G401 (cell line): ENCODE measurements around the gene PGK2. TPM values are rescaled to one million over a fixed set of nuclear protein-coding genes. Genes with fewer than 3 reads are reported as not detected.
"Not testable (repeated sequence)": the region's sequence is repeated elsewhere in the genome, so short reads cannot be mapped to it uniquely, and the experiment has no call there.

Experiments
- DNase-seq: peaks from one replicate; pipeline ENCODE4 v3.0.0-alpha.2; 2015; ENCODE audit warnings: low spot score
- in situ Hi-C: cut with HindIII; loops from 2 replicates; pipeline ENCODE4 v1.10.0; 2016; ENCODE audit warnings: low sequenced_read_pairs, mixed read lengths
- total RNA-seq: library from RNA; depleted of rRNA; stranded (reverse); fragments of >200 nt; shearing (Covaris generic); gene quantifications from 2 replicates; pipeline ENCODE4 v1.2.3, GENCODE V29; 2014; rRNA removed

The PGK2 gene
- total RNA-seq: not detected in 2 replicates

DNA sequence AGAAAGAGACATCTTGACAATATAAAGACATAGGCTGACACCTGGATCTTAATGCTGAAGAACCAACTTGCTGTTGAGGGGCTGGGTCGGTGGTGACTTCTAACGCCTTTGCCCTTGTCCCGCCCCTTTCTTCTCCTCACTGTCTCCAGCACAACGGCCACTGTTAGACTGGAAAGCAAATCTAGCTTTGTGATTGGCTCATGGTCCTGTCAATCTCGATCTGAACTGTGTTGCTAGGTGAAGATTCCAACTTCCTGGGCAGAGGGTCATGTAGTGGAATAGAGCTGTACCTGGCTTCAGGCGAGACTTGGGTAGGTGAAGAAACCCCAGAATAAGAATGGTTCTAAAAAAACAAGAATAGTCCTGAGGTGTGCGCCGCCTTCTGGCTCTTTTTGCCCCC, at the start of gene PGK2:
Gene PGK2 (minus strand): TSS at position 110 of the 400 bp plus-strand sequence. CDS start 98 bp downstream, at position 12.
- in situ Hi-C loops: no loop called here
- DNase-seq: no peak

DNA sequence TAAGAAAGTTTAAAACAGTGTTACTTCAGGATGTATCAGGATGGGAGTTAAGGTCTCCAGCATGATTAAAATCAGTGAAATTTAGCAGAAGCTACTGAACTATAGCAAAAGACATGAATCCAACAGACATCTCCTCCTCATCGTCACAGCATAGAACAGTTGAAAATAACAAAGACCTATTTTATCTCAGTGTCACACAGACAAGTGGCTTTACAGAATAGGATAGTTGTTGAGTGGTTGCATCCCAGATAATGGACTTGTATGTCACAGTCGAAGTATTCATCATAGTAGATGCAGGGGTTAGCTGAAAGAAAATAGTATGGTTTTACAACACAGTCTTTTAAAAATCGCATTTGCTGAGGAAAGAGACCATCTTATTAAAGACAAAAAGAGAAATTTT, 48.1 kb upstream of the PGK2 start:
- no peak for DNase-seq
- in situ Hi-C loops: no loop called here

DNA sequence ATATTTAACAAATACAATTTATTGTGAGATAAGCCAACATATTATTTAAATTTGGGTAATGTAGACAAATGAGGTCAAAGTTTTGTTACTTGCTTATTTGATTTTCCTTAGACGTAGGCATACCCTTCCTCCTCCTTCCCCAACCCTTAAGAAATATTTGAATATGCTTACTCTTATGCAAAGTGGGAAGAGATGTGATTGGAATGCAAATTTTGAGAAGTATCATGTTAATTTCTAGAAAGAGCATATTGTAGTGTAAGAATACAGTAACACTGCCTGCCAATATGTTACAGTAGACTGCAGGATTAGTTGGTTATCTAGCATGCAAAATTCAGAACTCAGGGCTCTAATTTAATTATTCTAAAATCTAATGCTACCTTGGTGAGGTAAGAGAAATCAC, 46.3 kb upstream of the PGK2 start:
- DNase-seq: no peak
- in situ Hi-C loops: no loop called here

DNA sequence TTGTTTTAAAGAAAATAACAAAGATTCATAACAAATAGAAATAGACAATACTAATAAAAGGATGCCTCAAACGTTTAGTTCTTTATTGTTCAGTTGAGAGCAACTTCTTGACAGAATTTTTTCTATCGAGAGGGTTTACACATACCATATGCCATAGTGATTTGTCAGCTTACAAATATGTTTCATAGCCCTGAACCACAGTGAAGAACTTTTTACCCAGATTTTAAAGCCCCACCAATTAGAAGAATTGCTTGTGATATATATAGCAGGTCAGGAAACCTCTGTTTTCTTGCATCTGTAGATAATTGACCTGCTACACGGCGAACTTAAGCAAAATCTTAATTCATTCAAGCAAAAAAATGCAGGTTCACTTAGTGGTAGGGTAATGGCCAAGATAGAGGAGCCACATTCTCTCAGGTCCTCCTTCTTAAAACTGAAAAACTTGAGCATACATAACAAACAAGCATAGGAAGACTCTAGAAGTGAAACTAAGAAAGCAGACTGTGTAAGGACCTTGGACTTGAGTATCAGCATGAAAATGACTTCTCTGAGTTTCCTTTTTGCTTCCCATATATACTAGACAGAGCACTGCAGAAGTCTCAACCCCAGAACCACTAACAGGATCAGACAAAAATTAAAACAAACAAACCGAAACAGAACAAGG, 39.8 kb upstream of the PGK2 start:
- DNase-seq: no peak
- in situ Hi-C loops: no loop called here

DNA sequence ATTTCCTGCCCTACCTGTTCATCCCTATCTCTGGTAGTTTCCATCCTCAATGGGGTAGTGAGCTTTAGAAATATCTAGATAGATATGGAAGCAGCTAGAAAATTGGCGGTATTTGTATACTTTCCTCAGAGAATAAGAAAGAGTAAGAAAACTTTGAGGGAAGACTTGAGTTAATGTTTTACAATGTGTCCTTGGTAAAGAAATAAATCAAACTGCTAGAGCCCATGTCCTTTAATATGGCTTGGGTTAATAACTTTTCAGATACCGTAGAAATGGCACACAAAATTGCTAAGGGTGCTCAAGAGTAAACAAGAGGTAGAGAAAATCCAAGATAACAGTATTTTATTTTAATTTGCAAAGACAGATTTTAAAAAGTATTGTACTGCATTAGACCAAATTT, 28.1 kb upstream of the PGK2 start:
- in situ Hi-C loops: no loop called here
- no peak for DNase-seq

DNA sequence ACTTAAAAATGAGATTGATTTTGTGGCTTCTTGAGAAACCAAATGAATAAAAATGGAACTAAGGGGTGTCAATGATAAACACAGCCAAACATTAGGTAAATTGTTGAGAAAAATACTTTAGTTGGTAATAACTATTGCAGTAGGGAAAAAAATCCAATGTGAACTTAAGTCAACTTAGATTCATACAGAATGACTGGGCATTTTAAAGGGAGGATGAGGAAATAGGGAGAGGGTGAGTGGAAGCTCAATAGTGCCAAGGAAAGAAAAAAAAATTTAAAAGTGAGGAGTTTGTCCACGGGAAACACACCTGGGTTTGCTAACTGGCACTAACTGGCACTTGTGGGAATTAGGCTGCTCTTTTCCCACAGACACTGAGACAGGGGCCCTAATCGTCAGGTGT, 26.2 kb upstream of the PGK2 start:
- in situ Hi-C loops: no loop called here
- DNase-seq: no peak

DNA sequence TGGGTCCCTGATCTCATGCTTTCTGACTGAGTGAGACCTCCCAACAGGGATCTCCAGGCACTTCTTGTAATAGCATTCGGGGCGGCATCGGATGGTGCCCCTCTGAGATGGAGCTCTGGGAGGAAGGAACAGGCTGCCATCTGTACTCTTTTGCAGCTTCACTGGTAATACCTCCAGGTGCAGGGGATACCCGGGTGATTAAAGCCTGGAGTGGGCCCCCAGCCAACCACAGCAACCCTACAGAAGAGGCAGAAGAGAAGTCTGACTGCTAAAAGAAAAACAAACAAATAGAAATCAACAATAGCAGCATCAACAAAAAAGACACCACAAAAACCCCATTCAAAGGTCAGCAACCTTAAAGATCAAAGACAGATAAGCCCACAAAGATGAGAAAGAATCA, 19.1 kb upstream of the PGK2 start:
- no peak for DNase-seq
- in situ Hi-C loops: no loop called here

DNA sequence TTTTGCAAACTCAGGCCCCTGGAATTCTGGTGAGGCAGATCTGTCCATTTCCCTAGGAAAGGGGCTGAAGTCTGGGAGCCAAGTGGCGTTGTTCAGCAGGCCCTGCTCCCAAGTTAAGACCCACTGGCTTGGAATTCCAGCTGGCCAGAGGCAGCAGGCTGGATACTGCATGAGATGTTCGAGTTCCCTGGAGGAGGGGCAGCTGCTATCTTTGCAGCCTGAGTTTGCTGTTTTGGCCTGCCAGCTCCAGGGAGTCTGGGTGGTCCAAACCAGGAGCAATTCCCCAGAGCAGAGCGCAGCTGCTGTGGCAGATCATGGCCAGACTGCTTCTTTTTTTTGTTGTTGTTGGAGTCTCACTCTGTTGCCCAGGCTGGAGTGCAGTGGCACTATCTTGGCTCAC, 18.2 kb upstream of the PGK2 start:
- no peak for DNase-seq
- in situ Hi-C loops: no loop called here

DNA sequence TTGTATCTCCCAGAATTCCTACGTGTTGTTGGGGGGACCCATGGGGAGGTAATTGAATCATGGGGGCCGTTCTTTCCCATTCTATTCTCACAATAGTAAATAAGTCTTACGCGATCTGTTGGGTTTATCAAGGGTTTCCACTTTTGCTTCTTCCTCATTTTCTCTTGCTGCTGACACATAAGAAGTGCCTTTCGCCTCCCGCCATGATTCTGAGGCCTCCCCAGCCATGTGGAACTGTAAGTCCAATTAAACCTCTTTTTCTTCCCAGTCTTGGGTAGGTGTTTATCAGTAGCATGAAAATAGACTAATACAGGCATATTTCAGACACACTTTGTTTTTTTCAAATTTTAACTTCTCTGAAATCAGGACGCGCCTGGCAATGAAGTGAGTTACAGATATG, 14.4 kb upstream of the PGK2 start:
- no peak for DNase-seq
- in situ Hi-C loops: no loop called here

DNA sequence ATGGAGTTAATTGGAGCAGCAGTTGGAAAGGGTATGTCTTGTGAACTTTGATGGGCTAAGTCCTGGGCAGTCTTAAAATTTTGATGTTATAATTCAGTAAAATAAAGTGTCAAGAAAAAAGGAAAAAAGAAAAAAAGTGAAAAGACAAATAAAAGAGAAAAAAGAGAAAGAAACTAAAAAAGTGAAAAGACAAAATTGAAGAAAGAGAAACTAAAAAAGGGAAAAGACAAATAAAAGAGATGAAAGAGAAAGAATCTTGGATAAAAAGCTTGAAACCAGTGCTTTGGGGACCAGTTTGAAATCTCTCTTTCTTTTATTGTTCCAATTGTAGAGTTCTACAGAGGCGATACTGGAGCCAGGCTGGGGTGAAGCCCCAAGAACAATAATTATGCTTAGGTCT, 12.0 kb upstream of the PGK2 start:
- in situ Hi-C loops: no loop called here
- DNase-seq: no peak

DNA sequence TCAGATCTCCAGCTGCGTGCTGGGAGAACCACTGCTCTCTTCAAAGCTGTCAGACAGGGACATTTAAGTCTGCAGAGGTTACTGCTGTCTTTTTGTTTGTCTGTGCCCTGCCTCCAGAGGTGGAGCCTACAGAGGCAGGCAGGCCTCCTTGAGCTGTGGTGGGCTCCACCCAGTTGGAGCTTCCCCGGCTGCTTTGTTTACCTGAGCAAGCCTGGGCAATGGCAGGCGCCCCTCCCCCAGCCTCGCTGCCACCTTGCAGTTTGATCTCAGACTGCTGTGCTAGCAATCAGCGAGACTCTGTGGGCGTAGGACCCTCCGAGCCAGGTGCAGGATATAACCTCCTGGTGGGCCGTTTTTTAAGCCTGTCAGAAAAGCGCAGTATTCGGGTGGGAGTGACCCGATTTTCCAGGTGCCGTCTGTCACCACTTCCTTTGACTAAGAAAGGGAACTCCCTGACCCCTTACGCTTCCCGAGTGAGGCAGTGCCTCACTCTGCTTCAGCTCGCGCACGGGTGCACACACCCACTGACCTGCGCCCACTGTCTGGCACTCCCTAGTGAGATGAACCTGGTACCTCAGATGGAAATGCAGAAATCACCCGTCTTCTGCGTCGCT, 9.9 kb upstream of the PGK2 start:
- in situ Hi-C loops, DNase-seq: not testable (repeated sequence)

DNA sequence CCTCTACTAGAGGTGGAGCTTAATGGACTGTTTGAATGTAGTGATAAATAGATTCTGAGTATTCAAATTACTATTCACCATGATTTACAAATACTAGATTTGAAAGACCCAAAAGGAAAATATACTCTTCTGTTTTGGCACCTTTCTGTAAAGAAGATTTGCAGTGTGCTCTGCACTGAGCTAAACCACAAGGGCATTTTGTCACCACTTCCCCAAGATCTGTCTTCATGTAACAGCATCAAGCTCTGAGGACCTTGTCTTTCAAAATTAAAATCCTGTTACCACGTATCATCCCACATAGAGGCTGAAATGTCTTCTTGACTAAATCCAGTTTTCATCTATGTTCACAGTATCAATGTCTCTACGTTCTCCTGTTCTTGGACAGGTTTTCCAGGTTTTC, 3.3 kb upstream of the PGK2 start:
- DNase-seq: no peak
- in situ Hi-C loops: no loop called here

DNA sequence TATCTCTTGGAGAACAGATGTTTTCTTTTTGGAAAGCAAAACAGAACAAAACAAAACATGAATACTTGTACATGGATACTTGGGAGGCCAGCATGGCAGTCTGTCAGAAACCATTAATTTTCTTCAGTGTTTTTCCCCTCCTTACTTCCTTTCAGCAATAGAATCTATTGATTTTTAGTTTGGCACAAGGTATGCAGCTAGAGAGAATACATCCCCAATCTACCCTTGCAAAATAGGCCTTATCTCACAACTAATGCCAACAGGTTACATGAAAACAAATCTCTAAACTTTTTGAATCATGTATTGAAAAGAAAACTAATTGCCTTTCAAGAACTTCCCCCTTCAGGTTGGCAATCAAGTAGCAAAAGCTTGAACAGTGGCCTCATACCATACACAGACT, 2.8 kb downstream of the PGK2 start:
- DNase-seq: no peak
- in situ Hi-C loops: no loop called here

DNA sequence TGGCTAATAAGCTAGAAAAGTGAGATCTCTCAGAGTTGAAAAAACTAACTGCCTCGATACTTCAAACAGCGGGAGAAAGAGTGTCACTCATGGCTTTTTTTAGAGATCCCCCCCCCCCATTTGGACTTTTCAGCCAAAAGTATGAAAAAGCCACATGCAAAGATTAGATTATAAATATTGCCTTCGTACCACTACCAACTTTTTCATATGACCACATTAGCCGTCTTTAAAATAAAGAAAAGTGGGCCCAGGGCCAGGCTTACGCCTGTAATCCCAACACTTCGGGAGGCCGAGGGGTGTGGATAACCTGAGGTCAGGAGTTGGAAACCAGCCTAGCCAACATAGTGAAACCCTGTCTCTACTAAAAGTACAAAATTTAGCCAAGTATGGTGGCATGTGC, 4.4 kb downstream of the PGK2 start:
- DNase-seq: no peak
- in situ Hi-C loops: no loop called here

DNA sequence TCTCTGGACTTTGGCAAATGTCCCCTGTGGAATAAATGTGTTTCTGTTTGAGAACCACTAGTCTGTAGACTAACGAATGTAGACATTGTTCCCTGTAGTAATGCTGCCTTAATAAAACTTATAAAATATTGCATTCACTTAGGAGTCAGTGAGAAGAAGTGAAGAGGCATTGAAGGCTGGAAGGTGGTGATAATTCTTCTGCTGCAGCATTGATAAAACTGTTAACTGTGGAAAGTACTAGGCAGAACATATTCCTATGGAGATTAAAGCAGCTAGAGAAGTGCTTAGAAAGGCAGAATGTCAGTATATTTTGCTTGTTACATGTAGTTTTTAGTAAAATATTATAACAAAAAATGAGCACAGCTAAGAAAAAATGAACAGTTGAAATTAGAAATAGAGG, 4.8 kb downstream of the PGK2 start:
- no peak for DNase-seq
- in situ Hi-C loops: no loop called here

DNA sequence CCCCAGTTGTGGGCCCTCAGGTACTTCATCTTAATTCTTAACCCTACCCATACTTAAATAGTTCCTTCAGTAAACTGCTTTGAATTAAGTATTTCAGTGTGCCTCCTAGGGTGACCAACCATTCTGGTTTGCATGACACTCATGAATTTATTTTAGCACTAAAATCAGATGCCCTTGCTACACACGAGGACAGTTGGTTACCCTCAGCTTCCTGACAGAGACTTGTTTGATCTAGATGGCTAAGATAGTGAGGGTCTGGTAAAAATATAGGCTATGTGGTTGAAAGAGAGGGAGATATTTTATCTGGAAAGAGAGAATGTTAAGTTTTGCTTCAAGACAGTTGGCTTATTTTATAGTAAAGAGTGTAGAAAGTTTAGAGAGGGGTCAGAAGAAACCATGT, 10.6 kb downstream of the PGK2 start:
- in situ Hi-C loops: no loop called here
- DNase-seq: no peak

DNA sequence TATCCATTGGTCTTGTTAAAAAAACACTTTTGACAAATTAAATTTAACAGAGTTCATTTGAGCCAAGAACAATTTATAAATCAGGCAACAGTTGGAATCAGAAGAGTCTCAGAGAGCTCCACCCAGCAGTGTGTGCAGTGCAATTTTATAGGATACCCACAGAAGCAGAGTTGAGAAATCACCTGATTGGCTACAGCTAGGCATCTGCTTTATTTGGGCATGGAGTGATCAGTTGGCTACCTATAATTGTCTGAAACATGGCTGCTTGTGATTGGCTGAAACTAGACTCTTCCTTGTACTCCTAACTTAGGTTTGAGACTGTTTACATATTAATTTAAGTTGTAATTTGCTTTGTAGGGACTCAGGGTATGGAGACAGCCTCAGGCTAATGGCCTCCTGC, 12.0 kb downstream of the PGK2 start:
- no peak for DNase-seq
- in situ Hi-C loops: no loop called here

DNA sequence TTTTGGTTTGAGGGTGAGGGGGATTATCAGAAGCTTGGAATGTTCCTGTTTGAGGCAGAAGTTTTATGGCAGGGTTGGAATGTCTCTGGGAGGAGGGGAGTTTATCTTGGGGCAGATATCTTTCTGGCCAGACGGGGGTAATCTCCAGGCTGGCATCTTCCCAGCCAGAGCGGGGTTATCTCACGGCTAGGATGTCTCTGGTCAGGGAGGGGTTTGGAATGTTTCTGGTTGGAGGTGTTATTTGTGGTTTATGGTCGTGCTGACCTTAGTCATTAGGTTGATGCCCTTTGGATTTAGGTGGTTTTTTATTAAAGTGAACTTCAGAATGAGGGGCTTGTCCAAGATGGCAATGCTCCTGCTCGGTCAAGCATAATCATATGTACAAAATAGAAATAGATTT, 14.8 kb downstream of the PGK2 start:
- in situ Hi-C loops: no loop called here
- DNase-seq: no peak

DNA sequence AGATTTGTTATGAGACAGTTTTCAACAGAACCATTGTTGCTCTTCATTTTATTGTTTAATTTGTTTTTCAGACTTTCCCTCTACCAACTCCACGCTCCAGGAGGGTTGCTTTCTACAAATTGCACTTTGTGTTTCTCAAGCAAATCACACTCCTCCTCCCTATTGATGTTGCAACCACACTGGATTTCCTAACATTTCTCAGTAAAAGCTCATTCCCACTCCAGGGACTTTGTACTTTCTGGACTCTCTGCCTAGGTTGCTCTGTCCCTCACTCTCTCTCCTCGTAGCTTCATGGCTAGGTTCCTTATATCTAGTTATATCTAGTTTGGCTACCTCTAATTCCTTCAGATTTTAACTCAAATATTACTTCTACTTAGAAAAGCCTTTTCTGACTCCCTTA, 20.3 kb downstream of the PGK2 start:
- in situ Hi-C loops: no loop called here
- no peak for DNase-seq

DNA sequence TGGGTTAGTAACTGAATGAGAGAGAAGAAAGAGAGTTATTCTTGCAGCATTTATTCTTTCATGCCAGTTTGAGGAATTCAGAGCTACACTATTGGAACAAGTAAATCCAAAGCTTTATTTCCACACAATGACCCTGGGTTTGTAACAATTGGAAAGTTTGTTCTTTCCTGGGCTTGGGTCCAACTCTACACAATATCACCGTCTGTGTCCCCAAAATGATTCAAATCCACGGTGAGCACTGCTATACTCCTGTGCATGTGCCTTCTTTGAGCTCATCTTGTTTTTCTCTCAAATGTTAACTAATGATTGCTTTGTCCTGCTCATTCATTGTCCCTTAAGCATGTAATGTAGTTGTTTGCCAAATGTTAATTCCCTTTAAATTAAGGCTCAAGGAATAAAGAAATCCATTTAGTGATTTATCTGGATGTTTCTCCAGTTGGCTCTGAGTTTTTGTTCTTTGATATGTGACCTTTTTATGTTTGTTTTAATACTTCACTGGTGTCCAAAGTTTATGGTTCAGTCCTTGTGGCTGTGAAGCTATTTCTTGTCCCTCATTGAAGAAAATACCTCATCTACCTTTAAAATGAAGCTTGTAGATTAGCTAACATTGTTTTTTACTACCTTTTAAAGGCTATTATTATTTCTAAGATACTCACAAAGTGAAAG, 22.4 kb downstream of the PGK2 start:
- no peak for DNase-seq
- in situ Hi-C loops: no loop called here

DNA sequence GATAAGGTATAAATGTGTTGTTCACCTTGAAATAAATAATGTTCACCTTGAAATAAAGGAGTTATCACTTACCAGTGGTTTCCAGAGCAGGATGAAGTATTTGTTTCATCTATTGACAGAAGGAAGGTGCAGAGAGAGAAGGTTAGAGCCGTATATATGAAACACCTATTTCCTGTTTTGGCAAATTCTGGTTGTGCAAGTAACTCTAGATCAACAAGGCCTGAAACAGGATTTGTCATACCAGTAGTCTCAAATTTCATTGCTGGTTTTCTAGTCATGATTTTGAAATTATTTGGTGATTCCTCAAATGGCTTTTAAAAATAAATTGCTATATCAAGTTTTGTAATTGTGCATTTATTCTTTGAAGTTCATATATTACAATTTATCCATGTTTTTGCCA, 42.8 kb downstream of the PGK2 start, which contains the start of gene CRISP3:
Gene CRISP3 (minus strand): TSS at position 130 of the 400 bp plus-strand sequence. CDS start 21 bp downstream, at position 109.
- in situ Hi-C loops: no loop called here
- no peak for DNase-seq
